Suprapubic skin (tissue), 4 donors: ENCODE data around the gene RABGAP1. TPM values are rescaled to one million over a fixed set of nuclear protein-coding genes. Genes with fewer than 3 reads are reported as not detected.

Experiments
- DNase-seq, 2 donors: peaks; one replicate each; pipeline ENCODE4 v3.0.0-alpha.2; 2019; ENCODE audit warnings: low spot score in 2 of 2
- H3K27ac ChIP-seq: fragments of 200-600 bp; sonication (generic); one replicate; pipeline ENCODE4 v1.5.1; 2019
- H3K27me3 ChIP-seq: fragments of 200-600 bp; sonication (generic); one replicate; pipeline ENCODE4 v1.5.1; 2019
- H3K36me3 ChIP-seq: fragments of 200-600 bp; sonication (generic); one replicate; pipeline ENCODE4 v1.5.1; 2019
- H3K4me1 ChIP-seq: fragments of 200-600 bp; sonication (generic); one replicate; pipeline ENCODE4 v1.5.1; 2019
- H3K4me3 ChIP-seq: fragments of 200-600 bp; sonication (generic); one replicate; pipeline ENCODE4 v1.5.1; 2019; ENCODE audit warnings: mild to moderate bottlenecking
- H3K9me3 ChIP-seq: fragments of 200-600 bp; sonication (generic); one replicate; pipeline ENCODE4 v1.5.1; 2019
- CTCF ChIP-seq, 2 donors: fragments of 200-600 bp in 1 of 2; fragments of 450-650 bp in 1 of 2; sonication (generic) in 1 of 2; IDR thresholded peaks; one replicate each; pipeline ENCODE4 v1.5.1; 2016 to 2019; ENCODE audit warnings: antibody characterized with exemption in 2 of 2, mild to moderate bottlenecking in 1 of 2, moderate library complexity in 1 of 2
- EP300 ChIP-seq: sonication (generic); formaldehyde crosslinking; IDR thresholded peaks from one replicate; pipeline ENCODE4 v1.6.1; 2017; ENCODE audit warnings: antibody characterized with exemption
- POLR2A ChIP-seq, 2 donors: fragments of 450-650 bp; IDR thresholded peaks; one replicate each; pipeline ENCODE4 v1.6.1; 2017; ENCODE audit warnings: antibody characterized with exemption in 2 of 2, mild to moderate bottlenecking in 2 of 2, moderate library complexity in 2 of 2
- POLR2AphosphoS5 ChIP-seq, 3 donors: sonication (generic); formaldehyde crosslinking; IDR thresholded peaks; one replicate each; pipeline ENCODE4 v1.6.1; 2017; ENCODE audit warnings: antibody characterized with exemption in 3 of 3
- WGBS: methylation state at CpG from one replicate; pipeline ENCODE4 v1.1.5; 2018; 5-methylcytosine and 5-hydroxymethylcytosine counted together
- total RNA-seq, 4 donors: library from RNA; depleted of rRNA; stranded (reverse); fragments of >200 nt; gene quantifications; one replicate each; pipeline ENCODE4 v1.1.0, GENCODE V29; 2016

RABGAP1 gene
- total RNA-seq, 4 donors from 2014 or later, result 31.4 to 115 (median 64.4) TPM

- 72% methylated on average over 5 of the region's 5 CpGs for WGBS
- H3K27ac ChIP-seq, result no peak overlapping the region
- no peak for DNase-seq
- H3K4me3 ChIP-seq, result no peak overlapping the region
- no peaks in the 10 kb centered on the region for H3K4me1 ChIP-seq
- H3K36me3 ChIP-seq, result no peaks in the 10 kb centered on the region
- no peaks in the 10 kb centered on the region for H3K27me3 ChIP-seq
- H3K9me3 ChIP-seq, result no peaks in the 10 kb centered on the region
- no peak for TF ChIP-seq EP300
These were observed 179.3 kb downstream of the RABGAP1 start for GRCh38 chr9:123120131-123120530.

- 76% methylated on average over 1 of the region's 1 CpG for WGBS
- H3K27me3 ChIP-seq, result no peaks in the 10 kb centered on the region
- TF ChIP-seq CTCF (IDR thresholded peaks at IDR 0.05) (no peak), EP300 (no peak), POLR2A (IDR thresholded peaks at IDR 0.05) (no peak), POLR2AphosphoS5 (IDR thresholded peaks at IDR 0.05) (no peak)
- no peak overlapping the region for H3K27ac ChIP-seq
- H3K4me3 ChIP-seq, result no peak overlapping the region
- DNase-seq, result no peak
- H3K4me1 ChIP-seq, result no peaks in the 10 kb centered on the region
- no peaks in the 10 kb centered on the region for H3K36me3 ChIP-seq
- no peaks in the 10 kb centered on the region for H3K9me3 ChIP-seq
These were observed 180.1 kb downstream of the RABGAP1 start for GRCh38 chr9:123120953-123121352.

GRCh38 chr9:123121457-123121856 lies 180.6 kb downstream of the RABGAP1 start:
- Histone ChIP-seq H3K4me1 (no peaks in the 10 kb centered on the region), H3K27me3 (no peaks in the 10 kb centered on the region), H3K4me3 (no peak overlapping the region), H3K27ac (no peak overlapping the region), H3K9me3 (no peaks in the 10 kb centered on the region), H3K36me3 (no peaks in the 10 kb centered on the region)
- DNase-seq, result no peak
- TF ChIP-seq POLR2A (IDR thresholded peaks at IDR 0.05) (no peak), EP300 (no peak), CTCF (IDR thresholded peaks at IDR 0.05) (no peak), POLR2AphosphoS5 (IDR thresholded peaks at IDR 0.05) (no peak)
- WGBS, result 83% methylated on average over 3 of the region's 3 CpGs

- 87% methylated on average over 3 of the region's 3 CpGs for WGBS
- no peaks in the 10 kb centered on the region for H3K9me3 ChIP-seq
- H3K4me1 ChIP-seq, result no peaks in the 10 kb centered on the region
- no peak overlapping the region for H3K27ac ChIP-seq
- H3K27me3 ChIP-seq, result no peaks in the 10 kb centered on the region
- no peak for DNase-seq
- peaks cover 10% of the 10 kb centered on the region for H3K36me3 ChIP-seq
- TF ChIP-seq POLR2A (IDR thresholded peaks at IDR 0.05) (no peak), EP300 (no peak), POLR2AphosphoS5 (IDR thresholded peaks at IDR 0.05) (no peak), CTCF (IDR thresholded peaks at IDR 0.05) (no peak)
- H3K4me3 ChIP-seq, result no peak overlapping the region
These were observed 186.8 kb downstream of the RABGAP1 start for GRCh38 chr9:123127512-123128075.

GRCh38 chr9:123128591-123128990 lies 187.8 kb downstream of the RABGAP1 start:
- Histone ChIP-seq H3K4me1 (no peaks in the 10 kb centered on the region), H3K27me3 (no peaks in the 10 kb centered on the region), H3K36me3 (peaks cover 12% of the 10 kb centered on the region), H3K4me3 (no peak overlapping the region), H3K27ac (no peak overlapping the region), H3K9me3 (no peaks in the 10 kb centered on the region)
- DNase-seq, result no peak
- WGBS, result 98% methylated on average over 4 of the region's 4 CpGs
- no peak for TF ChIP-seq CTCF (IDR thresholded peaks at IDR 0.05)
- no peak for TF ChIP-seq POLR2AphosphoS5 (IDR thresholded peaks at IDR 0.05)
- no peak for TF ChIP-seq POLR2A (IDR thresholded peaks at IDR 0.05)
- no peak for TF ChIP-seq EP300

GRCh38 chr9:123129423-123129822 lies 188.6 kb downstream of the RABGAP1 start:
- Histone ChIP-seq H3K9me3 (no peaks in the 10 kb centered on the region), H3K36me3 (peaks cover 12% of the 10 kb centered on the region), H3K4me3 (no peak overlapping the region), H3K4me1 (no peaks in the 10 kb centered on the region), H3K27me3 (no peaks in the 10 kb centered on the region), H3K27ac (no peak overlapping the region)
- TF ChIP-seq EP300 (no peak), POLR2AphosphoS5 (IDR thresholded peaks at IDR 0.05) (no peak), POLR2A (IDR thresholded peaks at IDR 0.05) (no peak), CTCF (IDR thresholded peaks at IDR 0.05) (no peak)
- WGBS, result 87% methylated on average over 1 of the region's 1 CpG
- no peak for DNase-seq
